ENCODE data around the gene OPCML.

Gene OPCML

GRCh38 chr11:133425245-133425644, 107.1 kb downstream of the OPCML start:
- DNase-seq (ENCODE audit: extremely low spot score, insufficient read length, low read depth) (no peak), FAIRE-seq (no peak)

- DNase-seq (ENCODE audit: extremely low spot score, insufficient read length, low read depth), result no peak
- no peak for FAIRE-seq
Measured at GRCh38 chr11:133418218-133418617, 114.1 kb downstream of the OPCML start.

GRCh38 chr11:133414506-133414905, 117.8 kb downstream of the OPCML start:
- no peak for FAIRE-seq
- no peak for DNase-seq (ENCODE audit: extremely low spot score, insufficient read length, low read depth)

- FAIRE-seq, result no peak
Measured at GRCh38 chr11:133413703-133414102, 118.6 kb downstream of the OPCML start.

GRCh38 chr11:133409799-133410198, 122.5 kb downstream of the OPCML start:
- FAIRE-seq (no peak), DNase-seq (ENCODE audit: extremely low spot score, insufficient read length, low read depth) (no peak)

More at GRCh38 chr11:133413703-133414102, 118.6 kb downstream of the OPCML start:
- no peak for DNase-seq (ENCODE audit: extremely low spot score, insufficient read length, low read depth)

- FAIRE-seq, result no peak
Measured at GRCh38 chr11:133408936-133409335, 123.4 kb downstream of the OPCML start.

GRCh38 chr11:133408402-133408801, 123.9 kb downstream of the OPCML start:
- no peak for DNase-seq (ENCODE audit: extremely low spot score, insufficient read length, low read depth)
- FAIRE-seq, result no peak

More at GRCh38 chr11:133408936-133409335, 123.4 kb downstream of the OPCML start:
- DNase-seq (ENCODE audit: extremely low spot score, insufficient read length, low read depth), result no peak

- FAIRE-seq, result no peak
- no peak for DNase-seq (ENCODE audit: extremely low spot score, insufficient read length, low read depth)
Measured at GRCh38 chr11:133406489-133406888, 125.8 kb downstream of the OPCML start.

GRCh38 chr11:133403900-133404299, 128.4 kb downstream of the OPCML start:
- FAIRE-seq (no peak), DNase-seq (ENCODE audit: extremely low spot score, insufficient read length, low read depth) (no peak)

- FAIRE-seq, result no peak
- no peak for DNase-seq (ENCODE audit: extremely low spot score, insufficient read length, low read depth)
Measured at GRCh38 chr11:133402551-133402950, 129.8 kb downstream of the OPCML start.

- DNase-seq (ENCODE audit: extremely low spot score, insufficient read length, low read depth) (no peak), FAIRE-seq (no peak)
Measured at GRCh38 chr11:133399855-133400625, 132.3 kb downstream of the OPCML start.

GRCh38 chr11:133399294-133399693, 133.0 kb downstream of the OPCML start:
- FAIRE-seq (no peak), DNase-seq (ENCODE audit: extremely low spot score, insufficient read length, low read depth) (no peak)

- no peak for DNase-seq (ENCODE audit: extremely low spot score, insufficient read length, low read depth)
- FAIRE-seq, result no peak
Measured at GRCh38 chr11:133390803-133391202, 141.5 kb downstream of the OPCML start.

- DNase-seq (ENCODE audit: extremely low spot score, insufficient read length, low read depth), result no peak
- FAIRE-seq, result no peak
Measured at GRCh38 chr11:133388975-133389568, 143.2 kb downstream of the OPCML start.

GRCh38 chr11:133388260-133388659, 144.0 kb downstream of the OPCML start:
- DNase-seq (ENCODE audit: extremely low spot score, insufficient read length, low read depth), result no peak
- no peak for FAIRE-seq

- FAIRE-seq (no peak), DNase-seq (ENCODE audit: extremely low spot score, insufficient read length, low read depth) (no peak)
Measured at GRCh38 chr11:133386852-133387251, 145.4 kb downstream of the OPCML start.

- no peak for DNase-seq (ENCODE audit: extremely low spot score, insufficient read length, low read depth)
- no peak for FAIRE-seq
Measured at GRCh38 chr11:133386262-133386661, 146.0 kb downstream of the OPCML start.

- FAIRE-seq, result no peak
- DNase-seq (ENCODE audit: extremely low spot score, insufficient read length, low read depth), result no peak
Measured at GRCh38 chr11:133385781-133386180, 146.5 kb downstream of the OPCML start.

- FAIRE-seq, result no peak
Measured at GRCh38 chr11:133384731-133385130, 147.6 kb downstream of the OPCML start.

GRCh38 chr11:133383689-133384088, 148.6 kb downstream of the OPCML start:
- no peak for DNase-seq (ENCODE audit: extremely low spot score, insufficient read length, low read depth)
- no peak for FAIRE-seq

More at GRCh38 chr11:133384731-133385130, 147.6 kb downstream of the OPCML start:
- no peak for DNase-seq (ENCODE audit: extremely low spot score, insufficient read length, low read depth)

- DNase-seq (ENCODE audit: extremely low spot score, insufficient read length, low read depth) (no peak), FAIRE-seq (no peak)
Measured at GRCh38 chr11:133383201-133383600, 149.1 kb downstream of the OPCML start.
